ENCODE results near the gene SPTBN1.

DNA sequence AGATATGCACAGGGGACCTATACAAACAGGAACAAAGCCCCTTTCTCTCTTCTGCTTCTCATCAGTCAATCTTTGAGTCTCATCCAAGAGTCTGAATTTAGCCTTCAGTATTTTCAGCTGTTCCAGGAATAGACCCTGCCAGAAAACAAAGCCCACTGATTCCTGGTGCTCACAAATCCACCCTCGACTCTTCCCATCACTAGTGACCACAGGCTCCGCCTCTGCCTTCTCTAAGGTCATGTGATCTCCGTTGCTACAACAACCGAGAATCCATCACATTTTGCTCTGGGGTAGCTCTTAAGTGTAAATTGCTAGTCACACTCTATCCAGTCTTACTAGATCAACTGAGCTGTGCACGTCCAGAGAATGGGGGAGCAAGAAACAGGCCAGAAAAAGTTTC, 46.4 kb upstream of the SPTBN1 start:
- TF ChIP-seq, protein P1, sequence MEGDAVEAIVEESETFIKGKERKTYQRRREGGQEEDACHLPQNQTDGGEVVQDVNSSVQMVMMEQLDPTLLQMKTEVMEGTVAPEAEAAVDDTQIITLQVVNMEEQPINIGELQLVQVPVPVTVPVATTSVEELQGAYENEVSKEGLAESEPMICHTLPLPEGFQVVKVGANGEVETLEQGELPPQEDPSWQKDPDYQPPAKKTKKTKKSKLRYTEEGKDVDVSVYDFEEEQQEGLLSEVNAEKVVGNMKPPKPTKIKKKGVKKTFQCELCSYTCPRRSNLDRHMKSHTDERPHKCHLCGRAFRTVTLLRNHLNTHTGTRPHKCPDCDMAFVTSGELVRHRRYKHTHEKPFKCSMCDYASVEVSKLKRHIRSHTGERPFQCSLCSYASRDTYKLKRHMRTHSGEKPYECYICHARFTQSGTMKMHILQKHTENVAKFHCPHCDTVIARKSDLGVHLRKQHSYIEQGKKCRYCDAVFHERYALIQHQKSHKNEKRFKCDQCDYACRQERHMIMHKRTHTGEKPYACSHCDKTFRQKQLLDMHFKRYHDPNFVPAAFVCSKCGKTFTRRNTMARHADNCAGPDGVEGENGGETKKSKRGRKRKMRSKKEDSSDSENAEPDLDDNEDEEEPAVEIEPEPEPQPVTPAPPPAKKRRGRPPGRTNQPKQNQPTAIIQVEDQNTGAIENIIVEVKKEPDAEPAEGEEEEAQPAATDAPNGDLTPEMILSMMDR (IDR thresholded peaks at IDR 0.05): no peak
- TF ChIP-seq POLR2A (IDR thresholded peaks at IDR 0.05): no peak
